Right lobe of liver (tissue), 4 donors: ENCODE results near the gene VAV2.

Source experiments
- POLR2A ChIP-seq: fragments of 450-650 bp; IDR thresholded peaks from one replicate; pipeline ENCODE4 v1.6.1; 2017; ENCODE audit warnings: antibody characterized with exemption, mild to moderate bottlenecking
- TF ChIP-seq, protein P1 (sequence below), 4 donors: fragments of 200-600 bp in 3 of 4; fragments of 450-650 bp in 1 of 4; IDR thresholded peaks; one replicate each; pipeline versions ENCODE4 v1.5.1 to v1.8.0; 2016 to 2022; ENCODE audit warnings: antibody characterized with exemption in 4 of 4, mild to moderate bottlenecking in 2 of 4
- donor health status: DM: no; HTN: no; CAD: no.
- donor health status: DM: no; HTN: no; CAD: no.
- donor health status: DM: no; HTN: yes; CAD: no.

DNA sequence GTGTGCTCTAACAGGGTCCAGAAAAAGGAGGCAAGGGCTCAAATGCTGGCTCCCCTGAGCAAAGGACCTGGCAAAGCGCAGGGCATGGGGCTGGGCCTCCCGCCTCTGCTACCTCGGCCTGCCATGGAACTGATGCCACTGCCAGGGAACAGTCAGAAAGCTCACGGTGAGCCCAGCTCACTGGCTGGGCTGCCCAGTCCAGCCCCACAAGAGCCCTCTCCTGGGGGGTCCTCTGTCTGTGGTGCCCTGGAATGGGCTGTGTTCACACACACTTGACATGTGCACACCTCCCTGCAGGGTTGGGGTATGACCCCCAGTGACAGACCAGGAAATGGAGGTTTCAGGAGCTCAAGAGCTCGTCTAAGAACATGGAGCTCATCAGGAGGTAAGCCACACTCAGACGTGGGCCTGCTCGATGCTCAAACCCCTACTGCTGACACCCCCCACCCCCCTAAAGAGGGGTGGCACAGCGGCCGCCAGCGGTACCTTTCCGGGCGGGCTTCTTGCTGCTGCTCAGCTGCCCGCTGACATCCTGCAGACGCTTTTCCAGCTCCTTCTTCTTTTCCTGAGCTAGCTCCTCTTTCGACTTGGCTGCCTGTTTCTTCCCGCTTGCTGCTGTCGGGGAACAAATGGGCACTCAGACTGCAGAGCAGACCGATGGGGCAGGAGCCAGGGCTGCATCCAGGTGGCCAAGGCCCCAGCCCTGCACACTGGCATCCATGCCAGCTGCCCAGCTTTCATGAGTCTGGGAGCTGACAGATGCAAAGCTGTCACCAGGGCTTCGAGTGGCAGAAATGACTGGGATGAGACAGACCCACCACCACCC, 42.3 kb upstream of the VAV2 start:
- TF ChIP-seq, protein P1, sequence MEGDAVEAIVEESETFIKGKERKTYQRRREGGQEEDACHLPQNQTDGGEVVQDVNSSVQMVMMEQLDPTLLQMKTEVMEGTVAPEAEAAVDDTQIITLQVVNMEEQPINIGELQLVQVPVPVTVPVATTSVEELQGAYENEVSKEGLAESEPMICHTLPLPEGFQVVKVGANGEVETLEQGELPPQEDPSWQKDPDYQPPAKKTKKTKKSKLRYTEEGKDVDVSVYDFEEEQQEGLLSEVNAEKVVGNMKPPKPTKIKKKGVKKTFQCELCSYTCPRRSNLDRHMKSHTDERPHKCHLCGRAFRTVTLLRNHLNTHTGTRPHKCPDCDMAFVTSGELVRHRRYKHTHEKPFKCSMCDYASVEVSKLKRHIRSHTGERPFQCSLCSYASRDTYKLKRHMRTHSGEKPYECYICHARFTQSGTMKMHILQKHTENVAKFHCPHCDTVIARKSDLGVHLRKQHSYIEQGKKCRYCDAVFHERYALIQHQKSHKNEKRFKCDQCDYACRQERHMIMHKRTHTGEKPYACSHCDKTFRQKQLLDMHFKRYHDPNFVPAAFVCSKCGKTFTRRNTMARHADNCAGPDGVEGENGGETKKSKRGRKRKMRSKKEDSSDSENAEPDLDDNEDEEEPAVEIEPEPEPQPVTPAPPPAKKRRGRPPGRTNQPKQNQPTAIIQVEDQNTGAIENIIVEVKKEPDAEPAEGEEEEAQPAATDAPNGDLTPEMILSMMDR (IDR thresholded peaks at IDR 0.05): no peak
- no peak for TF ChIP-seq POLR2A
